Right forelimb (tissue), 1 donor: ENCODE data around the gene SLC5A2.
A peak's percentile ranks its signal among the peaks of the same experiment; 100 is the strongest.
"Not testable (repeated sequence)": the region's sequence is repeated elsewhere in the genome, so short reads cannot be mapped to it uniquely, and the experiment has no call there.

Source experiments
- DNase-seq: peaks from one replicate; pipeline ENCODE4 v3.0.0-alpha.2; 2018

Gene SLC5A2

GRCh38 chr16:31477220-31478216 lies 5.4 kb upstream of the SLC5A2 start:
- DNase-seq = no peak

GRCh38 chr16:31478956-31479355 lies 4.0 kb upstream of the SLC5A2 start:
- no peak for DNase-seq

- DNase-seq = no peak
Observed at GRCh38 chr16:31479751-31480150, 3.2 kb upstream of the SLC5A2 start.

- DNase-seq = no peak
Observed at GRCh38 chr16:31480851-31481536, 1.9 kb upstream of the SLC5A2 start.

GRCh38 chr16:31484048-31484447 lies 1.1 kb downstream of the SLC5A2 start:
- DNase-seq = not testable (repeated sequence)

GRCh38 chr16:31484491-31485171 lies 1.7 kb downstream of the SLC5A2 start:
- peak; percentile 49 for DNase-seq

- no peak for DNase-seq
Observed at GRCh38 chr16:31485571-31485970, 2.6 kb downstream of the SLC5A2 start.

- peak; percentile 58 for DNase-seq
Observed at GRCh38 chr16:31486045-31486444, 3.1 kb downstream of the SLC5A2 start.

GRCh38 chr16:31487071-31487719 lies 4.3 kb downstream of the SLC5A2 start:
- DNase-seq = no peak

GRCh38 chr16:31487720-31488467 lies 5.0 kb downstream of the SLC5A2 start:
- DNase-seq = peak; percentile 73

GRCh38 chr16:31488468-31489297 lies 5.8 kb downstream of the SLC5A2 start:
- peak; percentile 56 for DNase-seq

GRCh38 chr16:31489298-31489564 lies 6.3 kb downstream of the SLC5A2 start:
- DNase-seq = no peak

GRCh38 chr16:31489616-31490584 lies 7.0 kb downstream of the SLC5A2 start:
- DNase-seq = no peak

GRCh38 chr16:31491778-31492418 lies 9.0 kb downstream of the SLC5A2 start:
- no peak for DNase-seq

GRCh38 chr16:31493506-31494125 lies 10.7 kb downstream of the SLC5A2 start:
- no peak for DNase-seq

- no peak for DNase-seq
Observed at GRCh38 chr16:31496670-31497069, 13.7 kb downstream of the SLC5A2 start.

- DNase-seq = no peak
Observed at GRCh38 chr16:31498493-31498892, 15.6 kb downstream of the SLC5A2 start.

- DNase-seq = no peak
Observed at GRCh38 chr16:31499928-31500327, 17.0 kb downstream of the SLC5A2 start.
